ENCODE data around the gene SLC26A1. TPM values are rescaled to one million over a fixed set of nuclear protein-coding genes. Genes with fewer than 3 reads are reported as not detected.
"Not testable (repeated sequence)": the region's sequence is repeated elsewhere in the genome, so short reads cannot be mapped to it uniquely, and the experiment has no call there.

SLC26A1 gene
- total and polyA plus RNA-seq, 4 experiments from 2014 or later, result 0.55 to 1.6 (median 0.81) TPM

GRCh38 chr4:984336-985054, 8.7 kb downstream of the SLC26A1 start:
- Mint-ChIP-seq H3K36me3 (peaks cover 0 to 2% of the 10 kb centered on the region in 2 donors), H3K27ac (peak overlapping the region in 3 of 7 donors; percentile 15 to 65 (median 50)), H3K9me3 (no peaks in the 10 kb centered on the region), H3K4me3 (peak overlapping the region; percentile 63 to 91 (median 75)), H3K4me1 (peaks cover 8 to 35% (median 15%) of the 10 kb centered on the region in 4 donors), H3K27me3 (no peaks in the 10 kb centered on the region)
- no peaks in the 10 kb centered on the region for H3K9me3 ChIP-seq (ENCODE audit: control insufficient read depth in 1 of 2, low read length in 2 of 2)
- no peak for DNase-seq
- POLR2A ChIA-PET (ENCODE audit: partially characterized antibody), result no interaction called here
- H3K27ac ChIP-seq (ENCODE audit: low read depth, low read length), result no peak overlapping the region
- intact Hi-C loops (cut with micrococcal nuclease), result loop anchor here (2.0 kb wide), 1 partner anchor 740 kb away; no protein-coding TSS in a partner anchor
- H3K36me3 ChIP-seq (ENCODE audit: insufficient read depth, low read length), result no peaks in the 10 kb centered on the region
- no peaks in the 10 kb centered on the region for H3K27me3 ChIP-seq (ENCODE audit: insufficient read depth, low read length)
- H3K4me3 ChIP-seq (ENCODE audit: low read length in 2 of 2), result peak overlapping the region; percentile 8 to 34
- CTCF ChIA-PET (ENCODE audit: partially characterized antibody), result no interaction called here
- H3K4me1 ChIP-seq (ENCODE audit: insufficient read depth, low read length), result peaks cover 34% of the 10 kb centered on the region

DNA sequence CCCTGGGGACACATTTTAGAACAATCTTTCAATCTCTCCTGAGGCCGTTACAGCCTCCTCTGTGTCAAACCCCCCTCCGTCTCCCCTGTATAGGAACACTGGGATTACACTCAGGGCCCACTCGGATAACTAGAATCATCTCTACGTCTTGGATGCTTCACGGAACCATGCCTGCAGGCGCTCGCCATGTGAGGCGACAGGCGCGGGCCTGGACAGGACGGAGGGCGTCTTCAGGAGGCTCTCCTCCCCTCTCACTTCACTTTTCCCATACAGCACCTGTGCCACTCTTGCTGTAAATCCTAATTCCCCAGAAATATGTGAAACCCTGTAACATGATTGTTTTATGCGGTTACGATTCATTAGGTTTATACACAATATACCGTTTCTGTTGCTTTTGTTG, 10.4 kb downstream of the SLC26A1 start:
- DNase-seq, result no peak
- no peak overlapping the region for H3K4me3 ChIP-seq (ENCODE audit: low read length in 2 of 2)
- H3K27ac ChIP-seq (ENCODE audit: low read depth, low read length), result no peak overlapping the region
- H3K27me3 ChIP-seq (ENCODE audit: insufficient read depth, low read length), result no peaks in the 10 kb centered on the region
- H3K4me1 ChIP-seq (ENCODE audit: insufficient read depth, low read length), result peaks cover 29% of the 10 kb centered on the region
- peaks cover 8 to 30% (median 15%) of the 10 kb centered on the region in 4 donors for H3K4me1 Mint-ChIP-seq
- no peaks in the 10 kb centered on the region for H3K27me3 Mint-ChIP-seq
- no peak overlapping the region for H3K4me3 Mint-ChIP-seq
- no peaks in the 10 kb centered on the region for H3K36me3 ChIP-seq (ENCODE audit: insufficient read depth, low read length)
- intact Hi-C loops (cut with micrococcal nuclease), result no loop called here
- ChIA-PET POLR2A (ENCODE audit: partially characterized antibody) (no interaction called here), CTCF (ENCODE audit: partially characterized antibody) (no interaction called here)
- H3K36me3 Mint-ChIP-seq, result peaks cover 0 to 2% of the 10 kb centered on the region in 2 donors
- H3K9me3 Mint-ChIP-seq, result no peaks in the 10 kb centered on the region
- no peaks in the 10 kb centered on the region for H3K9me3 ChIP-seq (ENCODE audit: control insufficient read depth in 1 of 2, low read length in 2 of 2)
- H3K27ac Mint-ChIP-seq, result no peak overlapping the region

GRCh38 chr4:982291-982690, 10.9 kb downstream of the SLC26A1 start:
- no peaks in the 10 kb centered on the region for H3K27me3 Mint-ChIP-seq
- DNase-seq, result no peak
- H3K4me3 ChIP-seq (ENCODE audit: low read length in 2 of 2), result no peak overlapping the region
- ChIA-PET CTCF (ENCODE audit: partially characterized antibody) (no interaction called here), POLR2A (ENCODE audit: partially characterized antibody) (no interaction called here)
- no peaks in the 10 kb centered on the region for H3K27me3 ChIP-seq (ENCODE audit: insufficient read depth, low read length)
- no peaks in the 10 kb centered on the region for H3K36me3 ChIP-seq (ENCODE audit: insufficient read depth, low read length)
- H3K27ac Mint-ChIP-seq, result no peak overlapping the region
- H3K9me3 Mint-ChIP-seq, result no peaks in the 10 kb centered on the region
- no peak overlapping the region for H3K27ac ChIP-seq (ENCODE audit: low read depth, low read length)
- intact Hi-C loops (cut with micrococcal nuclease), result no loop called here
- H3K36me3 Mint-ChIP-seq, result peaks cover 0 to 2% of the 10 kb centered on the region in 2 donors
- H3K4me1 ChIP-seq (ENCODE audit: insufficient read depth, low read length), result peaks cover 24% of the 10 kb centered on the region
- no peaks in the 10 kb centered on the region for H3K9me3 ChIP-seq (ENCODE audit: control insufficient read depth in 1 of 2, low read length in 2 of 2)
- peaks cover 8 to 25% (median 14%) of the 10 kb centered on the region in 4 donors for H3K4me1 Mint-ChIP-seq
- H3K4me3 Mint-ChIP-seq, result no peak overlapping the region

DNA sequence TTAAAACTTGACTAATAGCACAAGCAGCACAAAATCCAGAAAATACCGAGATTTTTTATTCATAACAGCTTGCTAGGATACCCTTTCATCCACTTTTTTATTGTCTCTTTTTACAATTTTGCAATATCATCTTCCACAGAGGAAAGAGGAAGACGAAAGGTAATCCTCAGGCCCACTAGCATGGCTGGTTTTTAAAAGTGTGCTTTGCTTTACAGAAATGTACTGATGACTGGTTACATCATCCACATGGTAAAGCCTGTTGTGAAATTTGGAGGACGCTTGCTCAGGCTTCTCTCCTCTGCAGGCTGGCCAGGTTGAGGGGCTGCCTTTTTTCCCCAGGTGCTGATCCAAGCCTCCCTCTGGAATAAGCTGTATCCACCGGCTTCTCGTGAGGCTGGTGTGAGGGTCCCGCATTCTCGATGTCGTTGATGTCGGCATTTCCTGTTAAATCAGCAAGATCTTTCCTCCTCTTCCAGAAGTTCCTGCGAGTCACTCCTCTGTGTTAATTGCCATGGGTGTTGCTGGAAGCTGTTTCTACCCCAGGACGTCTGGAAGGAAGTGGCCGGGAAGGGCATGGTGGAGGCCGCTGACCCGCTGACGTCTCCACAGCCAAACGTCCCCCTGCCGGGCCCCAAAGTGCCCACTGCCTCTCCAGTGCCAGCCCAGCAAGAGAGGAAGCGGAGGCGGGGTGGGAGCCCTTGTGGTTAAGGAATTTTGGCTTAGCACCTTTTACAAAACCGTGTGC, 14.1 kb downstream of the SLC26A1 start:
- Mint-ChIP-seq H3K27me3 (no peaks in the 10 kb centered on the region), H3K9me3 (no peaks in the 10 kb centered on the region), H3K4me1 (peaks cover 0 to 1% (median 0%) of the 10 kb centered on the region in 4 donors), H3K27ac (no peak overlapping the region), H3K4me3 (no peak overlapping the region), H3K36me3 (no peaks in the 10 kb centered on the region)
- ChIA-PET POLR2A (ENCODE audit: partially characterized antibody) (no interaction called here), CTCF (ENCODE audit: partially characterized antibody) (no interaction called here)
- intact Hi-C loops (cut with micrococcal nuclease), result no loop called here
- H3K9me3 ChIP-seq (ENCODE audit: control insufficient read depth in 1 of 2, low read length in 2 of 2), result no peaks in the 10 kb centered on the region
- H3K4me3 ChIP-seq (ENCODE audit: low read length in 2 of 2), result no peak overlapping the region
- H3K27ac ChIP-seq (ENCODE audit: low read depth, low read length), result no peak overlapping the region
- no peaks in the 10 kb centered on the region for H3K36me3 ChIP-seq (ENCODE audit: insufficient read depth, low read length)
- no peaks in the 10 kb centered on the region for H3K4me1 ChIP-seq (ENCODE audit: insufficient read depth, low read length)
- DNase-seq, result no peak
- no peaks in the 10 kb centered on the region for H3K27me3 ChIP-seq (ENCODE audit: insufficient read depth, low read length)

DNA sequence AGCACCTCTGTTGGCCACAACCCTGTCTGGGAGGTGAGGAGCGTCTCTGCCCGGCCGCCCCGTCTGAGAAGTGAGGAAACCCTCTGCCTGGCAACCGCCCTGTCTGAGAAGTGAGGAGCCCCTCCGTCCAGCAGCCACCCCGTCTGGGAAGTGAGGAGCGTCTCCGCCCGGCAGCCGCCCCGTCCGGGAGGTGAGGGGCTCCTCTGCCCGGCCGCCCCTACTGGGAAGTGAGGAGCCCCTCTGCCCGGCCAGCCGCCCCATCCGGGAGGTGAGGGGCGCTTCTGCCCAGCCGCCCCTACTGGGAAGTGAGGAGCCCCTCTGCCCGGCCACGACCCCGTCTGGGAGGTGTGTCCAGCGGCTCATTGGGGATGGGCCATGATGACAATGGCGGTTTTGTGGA, 17.2 kb downstream of the SLC26A1 start:
- H3K36me3 Mint-ChIP-seq; DNase-seq; POLR2A ChIA-PET (ENCODE audit: partially characterized antibody); H3K27ac Mint-ChIP-seq; H3K4me1 Mint-ChIP-seq; H3K9me3 ChIP-seq (ENCODE audit: control insufficient read depth in 1 of 2, low read length in 2 of 2); intact Hi-C loops (cut with micrococcal nuclease); H3K27me3 ChIP-seq (ENCODE audit: insufficient read depth, low read length); H3K36me3 ChIP-seq (ENCODE audit: insufficient read depth, low read length); H3K4me3 ChIP-seq (ENCODE audit: low read length in 2 of 2); CTCF ChIA-PET (ENCODE audit: partially characterized antibody); H3K9me3 Mint-ChIP-seq; H3K27ac ChIP-seq (ENCODE audit: low read depth, low read length); H3K27me3 Mint-ChIP-seq; H3K4me3 Mint-ChIP-seq: not testable (repeated sequence)
- peaks cover 17% of the 10 kb centered on the region for H3K4me1 ChIP-seq (ENCODE audit: insufficient read depth, low read length)

DNA sequence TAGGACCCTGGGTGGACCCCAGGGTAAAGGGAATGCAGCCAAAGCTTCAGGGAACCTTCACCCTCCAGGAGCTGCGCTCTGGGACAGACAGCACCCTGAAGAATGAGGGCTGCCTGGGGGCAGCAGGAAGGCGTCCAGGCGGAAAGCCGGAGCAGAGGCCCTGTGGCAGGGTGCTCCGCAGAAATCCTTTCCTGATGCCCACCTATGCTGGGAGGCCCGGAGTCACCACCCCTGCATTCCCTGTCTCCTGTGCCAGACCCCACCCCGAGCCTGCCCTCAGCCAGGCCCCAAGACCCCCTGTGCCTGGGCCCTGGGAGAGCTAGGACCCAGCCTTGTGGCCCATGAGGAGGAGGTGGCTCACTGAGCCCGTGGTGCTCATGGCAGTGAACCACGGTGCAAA, 18.5 kb downstream of the SLC26A1 start:
- Histone ChIP-seq H3K27ac (ENCODE audit: low read depth, low read length) (no peak overlapping the region), H3K4me1 (ENCODE audit: insufficient read depth, low read length) (peaks cover 24% of the 10 kb centered on the region), H3K4me3 (ENCODE audit: low read length in 2 of 2) (no peak overlapping the region), H3K36me3 (ENCODE audit: insufficient read depth, low read length) (peaks cover 2% of the 10 kb centered on the region), H3K27me3 (ENCODE audit: insufficient read depth, low read length) (no peaks in the 10 kb centered on the region), H3K9me3 (ENCODE audit: control insufficient read depth in 1 of 2, low read length in 2 of 2) (no peaks in the 10 kb centered on the region)
- ChIA-PET POLR2A (ENCODE audit: partially characterized antibody) (no interaction called here), CTCF (ENCODE audit: partially characterized antibody) (interaction anchor here (1.9 kb wide), 1 partner anchor 12 kb away, joined by 4 read pairs; the partner anchor contains the start of gene IDUA)
- no peaks in the 10 kb centered on the region for H3K9me3 Mint-ChIP-seq
- H3K4me1 Mint-ChIP-seq, result peaks cover 0 to 13% (median 3%) of the 10 kb centered on the region in 4 donors
- H3K4me3 Mint-ChIP-seq, result peak overlapping the region in 1 of 8 donors; percentile 29
- no peaks in the 10 kb centered on the region for H3K36me3 Mint-ChIP-seq
- intact Hi-C loops (cut with micrococcal nuclease), result no loop called here
- no peak for DNase-seq
- peak overlapping the region in 1 of 7 donors; percentile 41 for H3K27ac Mint-ChIP-seq
- H3K27me3 Mint-ChIP-seq, result no peaks in the 10 kb centered on the region

Data from CD4-positive, alpha-beta memory T cell (primary cell).